Stimulated activated CD4-positive, alpha-beta T cell treated with anti-CD3 and anti-CD28 coated beads, Interleukin-2, amount 100 ng/mL, for 48 hours (primary cell): ENCODE measurements around the gene ZFAND3.
"Not testable (repeated sequence)": the region's sequence is repeated elsewhere in the genome, so short reads cannot be mapped to it uniquely, and the experiment has no call there.

Experiments
- DNase-seq, 2 donors: peaks; one replicate each; pipeline ENCODE4 v3.0.0-alpha.2; 2020

Gene ZFAND3

DNA sequence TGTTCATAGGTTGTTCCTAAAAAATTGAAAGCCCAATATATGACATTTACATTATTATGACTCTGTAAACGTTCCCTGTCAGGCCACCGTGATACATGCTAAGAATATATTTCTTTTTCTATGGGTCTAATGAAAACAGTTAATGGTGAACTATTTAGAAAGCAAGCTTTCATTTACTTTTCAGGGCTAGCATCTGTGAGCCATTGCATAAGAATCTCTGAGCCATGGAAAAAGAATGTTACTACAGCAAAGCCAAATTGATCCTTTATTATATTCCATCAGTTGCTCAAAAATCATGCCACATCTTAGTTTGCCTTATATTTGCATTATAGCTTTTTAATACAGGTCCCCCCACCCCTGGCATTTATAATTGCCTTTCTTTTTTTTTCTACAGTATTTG is 275.5 kb downstream of the ZFAND3 start:
- DNase-seq, result no peak

DNA sequence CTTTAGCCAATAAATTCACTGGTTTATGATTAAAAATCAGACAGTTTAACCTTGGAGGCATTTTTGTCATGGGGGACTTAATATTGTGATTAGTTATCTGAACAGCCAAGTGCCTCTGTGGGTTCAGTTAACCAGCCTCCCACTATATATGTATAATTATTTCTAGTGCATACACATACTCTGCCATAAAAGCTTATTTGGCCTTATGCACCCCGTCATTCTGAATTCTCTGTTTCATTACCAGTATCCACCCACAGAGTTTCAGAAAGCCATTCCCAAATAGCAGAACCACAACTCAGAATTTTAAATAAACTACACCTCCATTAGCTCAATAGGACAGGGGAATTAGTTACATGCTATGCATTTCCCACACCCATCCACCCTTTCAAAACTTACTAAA is 279.7 kb downstream of the ZFAND3 start:
- DNase-seq, result no peak

DNA sequence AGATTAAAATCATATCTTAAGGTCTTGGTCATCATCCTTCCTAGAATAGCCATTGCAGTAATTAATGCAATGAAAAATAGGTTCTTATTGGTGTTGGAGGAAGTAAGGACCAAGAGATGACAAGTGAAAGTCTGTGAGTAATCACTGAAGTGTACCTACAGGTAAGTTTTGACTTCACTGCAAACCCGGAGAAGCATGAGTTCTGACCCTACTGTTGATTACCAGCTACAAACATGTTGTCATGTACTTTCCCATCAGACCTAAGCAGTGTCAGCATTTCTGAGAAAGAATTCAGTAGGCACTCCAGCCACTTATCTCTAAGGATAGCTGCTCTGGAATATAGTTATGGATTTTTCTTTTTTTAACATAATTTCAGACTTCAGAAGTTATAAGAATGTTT is 280.9 kb downstream of the ZFAND3 start:
- no peak for DNase-seq

DNA sequence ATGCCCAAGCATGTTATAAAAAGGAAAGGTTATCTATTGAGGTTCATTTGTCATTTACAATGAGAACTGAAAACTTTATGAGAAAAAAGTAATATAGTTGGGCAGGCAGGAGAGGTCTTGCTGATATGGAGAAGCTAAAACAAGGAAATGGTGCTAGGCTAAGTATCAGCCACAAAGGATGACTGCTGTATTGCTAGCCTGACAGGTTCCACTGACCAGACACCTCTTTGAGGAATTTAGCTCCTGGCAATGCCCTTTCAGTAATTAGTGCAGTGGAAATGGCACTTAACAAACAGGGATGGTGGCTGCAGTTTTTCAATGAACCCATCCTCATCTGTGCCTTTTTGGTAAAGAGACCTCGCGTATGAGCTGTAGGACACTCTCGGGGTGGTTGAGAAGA is 284.4 kb downstream of the ZFAND3 start:
- no peak for DNase-seq

DNA sequence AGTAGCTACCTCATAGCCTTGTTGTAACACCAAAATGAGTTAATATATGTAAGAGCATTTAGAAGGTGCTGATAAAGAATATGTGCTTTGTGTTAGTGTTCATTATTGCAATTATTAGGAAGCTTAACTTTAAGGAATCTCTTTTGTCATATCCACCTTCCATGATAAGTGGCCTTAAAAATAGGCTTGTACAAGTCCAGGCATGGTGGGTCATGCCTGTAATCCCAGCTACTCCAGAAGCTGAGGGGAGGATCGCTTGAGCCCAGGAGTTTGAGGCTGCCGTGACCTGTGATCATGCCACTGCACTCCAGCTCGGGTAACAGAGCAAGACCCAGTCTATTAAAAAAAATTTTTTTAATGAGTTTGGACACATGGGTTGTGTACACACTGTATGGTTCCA is 285.5 kb downstream of the ZFAND3 start:
- no peak for DNase-seq

- no peak for DNase-seq
These were observed 287.5 kb downstream of the ZFAND3 start for GRCh38 chr6:38107073-38107472.

DNA sequence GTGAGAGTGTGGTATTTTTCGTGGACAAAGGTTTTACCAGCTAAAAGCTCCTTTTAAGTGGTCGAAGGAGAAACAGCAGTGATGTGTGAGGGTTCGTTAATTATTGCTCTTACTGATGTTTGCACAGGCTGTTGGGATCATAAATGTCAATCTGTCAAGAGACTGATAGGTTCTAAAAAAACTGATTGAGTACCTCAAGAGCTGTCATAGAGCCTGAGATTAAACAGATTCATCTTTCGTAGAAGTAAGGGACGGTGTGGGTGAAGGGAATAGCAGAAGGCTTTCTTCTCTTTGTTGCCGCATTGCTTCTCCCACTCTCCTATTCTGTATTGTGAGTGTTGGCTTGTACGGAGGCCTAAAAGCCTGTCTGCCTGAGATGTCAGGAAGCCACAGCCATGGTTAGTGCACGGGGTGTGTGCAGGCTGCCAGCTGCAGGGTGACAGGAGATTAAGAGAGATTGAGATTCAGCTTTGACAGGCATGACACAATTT is 291.0 kb downstream of the ZFAND3 start:
- no peak for DNase-seq

- no peak for DNase-seq
These were observed 292.7 kb downstream of the ZFAND3 start for GRCh38 chr6:38112181-38112580.

GRCh38 chr6:38113825-38114576 is 294.5 kb downstream of the ZFAND3 start:
- no peak for DNase-seq

DNA sequence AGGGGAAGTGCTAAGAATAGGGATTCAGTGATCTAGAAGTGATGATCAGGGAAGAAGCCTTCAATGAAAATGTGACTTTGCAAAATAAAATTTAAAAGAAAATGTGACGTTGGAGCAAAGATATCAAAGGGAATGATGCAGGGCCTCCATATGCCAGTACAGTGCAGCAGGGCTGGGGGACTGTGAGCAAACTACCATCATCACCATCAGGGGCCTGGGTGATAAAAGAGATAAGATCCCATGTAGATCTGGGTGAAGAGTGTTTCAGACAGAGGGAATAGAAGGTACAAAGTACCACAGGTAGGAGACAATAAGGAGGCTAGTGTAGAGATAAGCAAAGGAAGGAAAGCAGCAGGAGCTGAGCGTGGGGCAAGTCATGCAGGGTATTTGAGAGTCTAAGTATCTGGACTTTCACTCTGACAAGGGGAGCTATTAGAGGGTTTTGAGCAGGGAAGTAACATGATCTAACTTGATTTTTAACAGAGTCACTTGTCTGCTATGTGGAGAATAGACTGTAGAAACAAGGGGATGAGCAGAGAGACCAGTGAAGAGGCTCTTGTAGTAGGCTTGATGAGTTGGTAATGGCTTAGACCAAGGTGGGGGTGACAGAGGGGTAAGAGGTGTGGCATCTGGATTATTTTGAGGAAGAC is 295.6 kb downstream of the ZFAND3 start:
- no peak for DNase-seq

DNA sequence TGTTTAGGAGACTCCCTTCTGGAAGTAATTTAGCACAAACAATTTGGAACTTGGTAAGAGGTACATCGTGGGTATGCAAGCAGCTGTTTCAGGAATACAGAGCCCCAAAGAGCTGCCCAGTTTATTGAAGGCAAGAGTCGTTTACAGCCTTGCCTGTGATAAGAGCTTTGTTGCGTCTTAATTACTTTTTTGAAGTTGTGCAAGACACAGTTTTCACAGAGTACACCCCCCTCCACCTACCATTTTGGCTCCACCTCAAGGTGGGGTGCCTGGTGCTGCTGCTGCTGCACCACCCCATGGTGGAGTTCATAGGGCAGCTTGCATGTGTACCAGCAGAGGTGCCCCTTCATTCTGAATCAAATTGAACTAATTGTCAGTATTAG is 296.1 kb downstream of the ZFAND3 start:
- DNase-seq, result no peak

DNA sequence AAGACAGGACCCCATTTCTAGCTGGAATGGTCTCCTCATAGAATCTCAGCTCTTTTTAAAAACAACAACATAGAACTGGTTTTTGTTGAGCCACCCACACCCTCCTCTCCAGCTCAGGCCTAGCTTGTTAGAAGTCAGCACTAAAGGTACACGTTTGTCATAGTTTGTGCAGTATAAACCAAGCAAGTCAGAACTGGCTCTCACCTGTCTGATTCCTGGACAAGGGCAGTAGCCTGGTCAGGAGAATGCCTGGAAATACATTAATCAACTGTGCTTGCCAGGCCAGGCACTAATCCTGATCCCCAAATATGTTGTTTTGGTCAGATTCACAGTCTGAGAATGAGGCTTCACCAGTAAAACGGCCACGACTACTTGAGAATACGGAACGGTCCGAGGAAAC is 296.7 kb downstream of the ZFAND3 start:
- no peak for DNase-seq

DNA sequence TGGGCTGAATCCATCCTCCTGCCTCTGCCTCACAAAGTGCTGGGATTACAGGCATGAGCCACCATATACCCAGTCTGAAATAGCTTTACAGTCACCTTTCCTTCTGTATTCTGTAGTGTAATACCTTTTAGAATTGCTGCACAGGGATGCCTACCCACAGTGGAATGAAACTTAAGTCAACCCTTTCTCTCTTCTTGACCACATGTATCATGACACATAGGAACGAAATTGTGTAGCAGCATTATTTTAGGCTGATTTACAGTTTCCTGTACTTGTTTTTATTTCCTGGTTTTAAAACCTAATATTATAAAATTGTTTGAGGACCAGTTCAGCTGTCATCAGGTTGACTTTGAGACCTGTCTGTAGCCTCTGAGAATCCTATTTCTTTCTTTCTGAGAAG is 297.8 kb downstream of the ZFAND3 start:
- no peak for DNase-seq

GRCh38 chr6:38118791-38119365 is 299.4 kb downstream of the ZFAND3 start:
- DNase-seq, result no peak

- no peak for DNase-seq
These were observed 300.0 kb downstream of the ZFAND3 start for GRCh38 chr6:38119516-38119915.

- not testable (repeated sequence) for DNase-seq
These were observed 304.8 kb downstream of the ZFAND3 start for GRCh38 chr6:38124224-38124926.

- no peak for DNase-seq
These were observed 307.8 kb downstream of the ZFAND3 start for GRCh38 chr6:38127284-38127683.

DNA sequence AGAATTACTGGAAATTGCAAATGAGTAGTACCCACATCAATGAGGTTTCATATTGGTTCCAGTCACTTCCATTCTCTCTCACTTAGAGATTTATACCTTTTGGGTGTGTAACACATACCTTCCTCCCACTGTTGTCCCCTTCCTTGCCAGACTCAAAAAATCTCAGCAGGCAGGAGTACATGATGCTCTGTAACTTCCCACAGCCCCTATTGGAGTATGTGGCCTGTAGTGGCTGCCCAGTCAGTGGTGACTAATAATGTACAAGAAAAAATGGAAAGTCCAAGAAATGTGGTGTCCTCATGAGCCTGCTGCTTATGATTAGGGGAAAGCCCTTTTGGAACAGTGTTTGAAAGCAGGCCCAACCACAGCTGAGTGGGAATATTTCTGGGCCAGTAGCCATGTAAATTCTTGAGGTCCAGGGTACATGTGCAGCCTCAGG is 312.0 kb downstream of the ZFAND3 start:
- DNase-seq, result peak; percentile 5 to 15

GRCh38 chr6:38133932-38134703 is 314.6 kb downstream of the ZFAND3 start:
- DNase-seq, result no peak

GRCh38 chr6:38134704-38135088 is 315.2 kb downstream of the ZFAND3 start:
- no peak for DNase-seq

DNA sequence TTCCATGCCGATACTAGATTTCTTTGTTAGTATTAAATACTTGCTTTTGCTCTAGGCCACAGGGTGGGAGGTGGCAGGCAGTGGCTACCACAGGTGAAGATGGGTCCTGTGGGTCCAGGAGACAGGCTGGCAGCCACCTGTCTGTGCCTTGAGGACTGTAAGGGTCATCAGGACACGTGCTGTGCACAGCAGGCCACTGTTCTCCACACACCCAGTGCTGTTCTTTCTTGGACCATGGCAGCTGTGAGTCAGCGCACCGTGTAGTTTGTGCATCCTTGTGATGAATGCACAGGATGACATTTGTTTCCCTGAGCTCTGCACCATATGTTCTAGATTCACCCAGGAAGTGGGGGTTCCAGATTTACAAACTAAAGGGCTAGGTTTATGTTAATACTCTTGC is 317.0 kb downstream of the ZFAND3 start:
- DNase-seq, result no peak

DNA sequence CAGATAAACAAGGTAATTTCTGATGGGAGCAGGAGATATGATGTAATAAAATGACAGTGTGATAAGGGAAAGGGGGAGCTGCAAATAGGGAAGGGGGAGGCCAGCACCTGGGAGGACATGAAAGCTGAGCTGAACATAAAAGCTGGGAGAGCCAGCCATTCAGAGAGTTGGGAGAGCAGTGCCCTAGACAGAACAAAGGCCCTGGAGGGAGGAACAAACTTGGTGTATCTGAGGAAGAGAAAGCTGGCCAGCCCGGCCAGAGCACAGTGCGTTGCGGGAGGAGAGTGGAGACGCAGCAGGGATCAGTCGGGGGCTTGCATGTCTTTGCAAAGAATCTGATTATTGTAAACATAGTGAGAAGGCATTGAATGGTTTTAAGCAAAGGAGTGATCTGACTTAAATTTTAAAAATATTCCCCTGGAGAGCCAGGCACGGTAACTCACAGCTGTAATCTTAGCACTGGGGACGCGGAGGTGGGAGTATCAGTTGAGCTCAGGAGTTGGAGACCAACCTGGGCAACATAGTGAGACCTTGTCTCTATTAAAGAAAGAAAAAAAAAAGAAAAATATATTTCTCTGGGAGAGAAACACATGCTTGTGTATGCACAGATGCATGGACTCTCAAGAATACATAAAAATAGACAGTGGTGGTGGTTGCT is 318.2 kb downstream of the ZFAND3 start:
- no peak for DNase-seq
